GM21737 (cell line): Measurements from ENCODE around the gene BRD2.
A peak's percentile ranks its signal among the peaks of the same experiment; 100 is the strongest.

ENCODE experiments used
- ATAC-seq: cut with Tn5 transposase; IDR thresholded peaks from one replicate; pipeline ENCODE4 v1.9.1; 2021; ENCODE audit warnings: mild to moderate bottlenecking, moderate library complexity; ENCODE audit not compliant: unreplicated experiment

The BRD2 gene

GRCh38 chr6:32984622-32985389, 16.4 kb downstream of the BRD2 start:
- peak; percentile 49 for ATAC-seq

- ATAC-seq, result no peak
Measured at GRCh38 chr6:32989368-32989767, 21.0 kb downstream of the BRD2 start.

- ATAC-seq, result no peak
Measured at GRCh38 chr6:32991972-32992371, 23.6 kb downstream of the BRD2 start.

GRCh38 chr6:32993363-32993973, 25.1 kb downstream of the BRD2 start:
- no peak for ATAC-seq

GRCh38 chr6:32995448-32995847, 27.1 kb downstream of the BRD2 start:
- ATAC-seq, result no peak

- ATAC-seq, result no peak
Measured at GRCh38 chr6:33000055-33000454, 31.7 kb downstream of the BRD2 start.

GRCh38 chr6:33001685-33002084, 33.3 kb downstream of the BRD2 start:
- no peak for ATAC-seq

- ATAC-seq, result no peak
Measured at GRCh38 chr6:33004940-33005339, 36.5 kb downstream of the BRD2 start.

- no peak for ATAC-seq
Measured at GRCh38 chr6:33007831-33008400, 39.5 kb downstream of the BRD2 start.

- ATAC-seq, result peak; percentile 80
Measured at GRCh38 chr6:33008944-33009861, 40.8 kb downstream of the BRD2 start, which contains the start of gene HLA-DOA. TSS of gene HLA-DOA (minus strand) at chr6:33009591.

GRCh38 chr6:33010356-33010755, 42.0 kb downstream of the BRD2 start:
- ATAC-seq, result no peak

- ATAC-seq, result no peak
Measured at GRCh38 chr6:33013608-33014007, 45.2 kb downstream of the BRD2 start.

GRCh38 chr6:33014841-33015634, 46.6 kb downstream of the BRD2 start:
- ATAC-seq, result no peak

GRCh38 chr6:33015798-33016197, 47.4 kb downstream of the BRD2 start:
- no peak for ATAC-seq

GRCh38 chr6:33017018-33017417, 48.6 kb downstream of the BRD2 start:
- ATAC-seq, result no peak

- no peak for ATAC-seq
Measured at GRCh38 chr6:33017694-33018353, 49.4 kb downstream of the BRD2 start.

GRCh38 chr6:33018418-33018817, 50.0 kb downstream of the BRD2 start:
- ATAC-seq, result no peak

GRCh38 chr6:33018904-33019303, 50.5 kb downstream of the BRD2 start:
- ATAC-seq, result no peak

GRCh38 chr6:33019372-33019771, 51.0 kb downstream of the BRD2 start:
- ATAC-seq, result no peak

- no peak for ATAC-seq
Measured at GRCh38 chr6:33021917-33022316, 53.5 kb downstream of the BRD2 start.
